Measurements from ENCODE around the gene DENR. TPM values are rescaled to one million over a fixed set of nuclear protein-coding genes. Genes with fewer than 3 reads are reported as not detected.
"Not testable (repeated sequence)": the region's sequence is repeated elsewhere in the genome, so short reads cannot be mapped to it uniquely, and the experiment has no call there.

DENR gene
- total RNA-seq (32.7 TPM), polyA plus RNA-seq (10 to 100 TPM; 60.8 to 72.0 (median 64.7) TPM)

GRCh38 chr12:122752464-122753318, at the start of gene DENR:
Gene DENR (plus strand): TSS chr12:122752824. CDS start chr12:122753702, 878 bp downstream.
- no peaks in the 10 kb centered on the region for H3K9me3 Mint-ChIP-seq
- peaks cover 20 to 61% (median 43%) of the 10 kb centered on the region in 4 donors for H3K4me1 Mint-ChIP-seq

DNA sequence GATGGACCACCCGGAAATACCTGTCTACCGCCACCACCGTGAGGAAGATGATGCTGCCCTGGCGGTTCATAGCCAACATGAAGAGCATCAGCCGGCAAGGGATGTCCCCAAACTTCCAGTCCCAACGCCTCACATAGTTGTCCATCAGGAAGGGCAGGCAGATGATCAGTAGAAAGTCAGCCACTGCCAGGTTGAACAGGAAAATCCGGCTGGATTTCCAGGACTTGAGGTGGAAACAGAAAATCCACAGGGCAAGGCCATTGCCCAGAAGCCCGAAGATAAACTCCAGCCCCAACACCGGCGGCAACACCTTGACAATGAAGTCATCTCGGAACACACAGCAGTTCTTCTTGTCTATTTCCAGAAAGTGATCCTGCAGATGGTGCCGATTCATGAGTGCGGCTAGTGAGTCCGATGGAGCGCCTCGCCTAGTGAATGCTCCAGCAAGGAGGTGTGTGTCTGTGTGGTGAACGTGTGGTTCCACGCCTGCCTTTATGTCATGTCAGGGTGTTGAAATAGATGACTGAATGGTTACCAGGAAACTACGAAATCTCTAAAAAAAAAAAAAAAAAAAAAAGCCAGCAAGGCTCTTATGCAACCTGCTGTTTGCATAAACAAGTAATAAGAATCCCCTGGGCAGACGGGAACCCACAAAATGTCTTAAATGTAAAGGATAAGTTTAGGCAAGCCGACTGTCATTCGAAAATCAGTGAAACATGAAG, 49.6 kb upstream of the DENR start, which contains the start of gene HCAR2:
HCAR2 (minus strand) TSS at position 468 of the 722 bp plus-strand sequence; CDS start at position 394, 74 bp downstream.
- not testable (repeated sequence) for ATAC-seq (ENCODE audit: low read depth in 2 of 2)

More at GRCh38 chr12:122752464-122753318, at the start of gene DENR:
- H3K4me1 ChIP-seq (ENCODE audit: control insufficient read depth, insufficient read depth, low read length, poor library complexity, severe bottlenecking) = peaks cover 25% of the 10 kb centered on the region
- H3K9me3 ChIP-seq (ENCODE audit: control insufficient read depth in 2 of 2, low read length in 2 of 2) = no peaks in the 10 kb centered on the region
- peak within 1 kb of the TSS; percentile 91 to 98 (median 96) for H3K4me3 Mint-ChIP-seq
- H3K27me3 Mint-ChIP-seq = no peaks in the 10 kb centered on the region
- H3K27ac Mint-ChIP-seq = peak within 1 kb of the TSS; percentile 90 to 99 (median 97)
- peak; percentile 99 to 100 (median 99) for DNase-seq
- H3K36me3 Mint-ChIP-seq = peaks cover 29% of the 10 kb centered on the region
- H3K4me3 ChIP-seq (ENCODE audit: low read depth, low read length) = peak within 1 kb of the TSS; percentile 84
- H3K36me3 ChIP-seq (ENCODE audit: control insufficient read depth, insufficient read depth, low read length) = peaks cover 28% of the 10 kb centered on the region
- H3K27ac ChIP-seq (ENCODE audit: insufficient read depth, low read length, poor library complexity, severe bottlenecking) = peak within 1 kb of the TSS; percentile 84
- H3K27me3 ChIP-seq (ENCODE audit: control insufficient read depth, insufficient read depth, low read length) = no peaks in the 10 kb centered on the region
- peak; percentile 93 to 96 for ATAC-seq (ENCODE audit: low read depth in 2 of 2)

DNA sequence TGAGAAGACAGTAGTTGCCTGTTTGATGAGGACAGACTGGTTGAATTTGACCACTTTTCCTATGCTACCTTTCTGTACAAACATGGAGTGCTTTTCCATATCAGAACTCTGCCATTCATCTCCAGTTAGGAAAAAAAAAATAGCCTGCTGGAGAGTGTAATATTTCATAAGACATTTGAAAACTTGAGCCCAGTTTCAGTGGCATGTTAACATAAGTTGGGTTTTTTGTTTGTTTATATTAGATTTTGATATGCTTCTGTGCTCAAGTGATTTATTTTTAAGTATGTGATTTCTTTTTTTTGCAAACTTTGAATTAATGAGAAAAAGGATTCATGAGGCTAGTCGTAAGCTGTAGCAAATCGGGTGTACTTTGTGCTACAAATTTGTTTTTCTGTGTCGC, 48.8 kb upstream of the DENR start:
- H3K27ac Mint-ChIP-seq; H3K27me3 ChIP-seq (ENCODE audit: control insufficient read depth, insufficient read depth, low read length); H3K4me1 ChIP-seq (ENCODE audit: control insufficient read depth, insufficient read depth, low read length, poor library complexity, severe bottlenecking); H3K4me3 Mint-ChIP-seq; H3K36me3 Mint-ChIP-seq; ATAC-seq (ENCODE audit: low read depth in 2 of 2); H3K9me3 ChIP-seq (ENCODE audit: control insufficient read depth in 2 of 2, low read length in 2 of 2); DNase-seq; H3K27me3 Mint-ChIP-seq; H3K27ac ChIP-seq (ENCODE audit: insufficient read depth, low read length, poor library complexity, severe bottlenecking); H3K9me3 Mint-ChIP-seq; H3K36me3 ChIP-seq (ENCODE audit: control insufficient read depth, insufficient read depth, low read length); H3K4me1 Mint-ChIP-seq; H3K4me3 ChIP-seq (ENCODE audit: low read depth, low read length): not testable (repeated sequence)

More for the DNA sequence above, 49.6 kb upstream of the DENR start, which contains the start of gene HCAR2:
- not testable (repeated sequence) for H3K27ac ChIP-seq (ENCODE audit: insufficient read depth, low read length, poor library complexity, severe bottlenecking); H3K4me3 ChIP-seq (ENCODE audit: low read depth, low read length); H3K4me3 Mint-ChIP-seq; H3K27me3 ChIP-seq (ENCODE audit: control insufficient read depth, insufficient read depth, low read length); H3K4me1 ChIP-seq (ENCODE audit: control insufficient read depth, insufficient read depth, low read length, poor library complexity, severe bottlenecking); H3K27ac Mint-ChIP-seq; H3K4me1 Mint-ChIP-seq; H3K27me3 Mint-ChIP-seq; DNase-seq; H3K9me3 ChIP-seq (ENCODE audit: control insufficient read depth in 2 of 2, low read length in 2 of 2); H3K36me3 Mint-ChIP-seq; H3K9me3 Mint-ChIP-seq; H3K36me3 ChIP-seq (ENCODE audit: control insufficient read depth, insufficient read depth, low read length)

DNA sequence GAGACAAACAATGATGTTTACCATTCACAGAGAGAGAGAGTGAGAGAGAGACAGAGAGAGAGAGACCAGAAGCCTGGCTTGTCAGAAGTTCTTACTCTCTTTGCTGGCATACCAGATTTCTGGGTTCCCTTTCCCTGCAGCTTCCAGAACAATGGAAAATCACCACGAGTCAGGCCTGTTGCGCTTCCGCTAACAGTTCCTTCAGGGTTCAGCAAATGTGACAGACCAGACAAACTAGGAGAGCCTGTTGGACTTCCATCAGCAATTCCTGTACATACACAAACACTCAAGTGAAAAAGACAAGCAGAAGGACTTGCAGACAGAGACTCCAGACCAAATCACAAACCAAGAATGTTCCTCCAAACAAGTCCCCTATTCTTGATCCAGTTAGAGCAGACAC, 43.3 kb upstream of the DENR start:
- H3K9me3 Mint-ChIP-seq; H3K27ac ChIP-seq (ENCODE audit: insufficient read depth, low read length, poor library complexity, severe bottlenecking); H3K36me3 ChIP-seq (ENCODE audit: control insufficient read depth, insufficient read depth, low read length); H3K36me3 Mint-ChIP-seq; H3K27ac Mint-ChIP-seq; H3K4me3 Mint-ChIP-seq; H3K4me1 Mint-ChIP-seq; DNase-seq; ATAC-seq (ENCODE audit: low read depth in 2 of 2); H3K4me3 ChIP-seq (ENCODE audit: low read depth, low read length); H3K9me3 ChIP-seq (ENCODE audit: control insufficient read depth in 2 of 2, low read length in 2 of 2); H3K27me3 ChIP-seq (ENCODE audit: control insufficient read depth, insufficient read depth, low read length); H3K4me1 ChIP-seq (ENCODE audit: control insufficient read depth, insufficient read depth, low read length, poor library complexity, severe bottlenecking): not testable (repeated sequence)
- peaks cover 16% of the 10 kb centered on the region for H3K27me3 Mint-ChIP-seq

GRCh38 chr12:122710341-122710740, 42.3 kb upstream of the DENR start:
- not testable (repeated sequence) for H3K4me3 Mint-ChIP-seq; H3K36me3 Mint-ChIP-seq; H3K27ac Mint-ChIP-seq; H3K4me1 Mint-ChIP-seq; H3K9me3 ChIP-seq (ENCODE audit: control insufficient read depth in 2 of 2, low read length in 2 of 2); H3K4me1 ChIP-seq (ENCODE audit: control insufficient read depth, insufficient read depth, low read length, poor library complexity, severe bottlenecking); DNase-seq; H3K4me3 ChIP-seq (ENCODE audit: low read depth, low read length); ATAC-seq (ENCODE audit: low read depth in 2 of 2); H3K36me3 ChIP-seq (ENCODE audit: control insufficient read depth, insufficient read depth, low read length); H3K9me3 Mint-ChIP-seq; H3K27me3 ChIP-seq (ENCODE audit: control insufficient read depth, insufficient read depth, low read length); H3K27ac ChIP-seq (ENCODE audit: insufficient read depth, low read length, poor library complexity, severe bottlenecking)
- peaks cover 17% of the 10 kb centered on the region for H3K27me3 Mint-ChIP-seq

DNA sequence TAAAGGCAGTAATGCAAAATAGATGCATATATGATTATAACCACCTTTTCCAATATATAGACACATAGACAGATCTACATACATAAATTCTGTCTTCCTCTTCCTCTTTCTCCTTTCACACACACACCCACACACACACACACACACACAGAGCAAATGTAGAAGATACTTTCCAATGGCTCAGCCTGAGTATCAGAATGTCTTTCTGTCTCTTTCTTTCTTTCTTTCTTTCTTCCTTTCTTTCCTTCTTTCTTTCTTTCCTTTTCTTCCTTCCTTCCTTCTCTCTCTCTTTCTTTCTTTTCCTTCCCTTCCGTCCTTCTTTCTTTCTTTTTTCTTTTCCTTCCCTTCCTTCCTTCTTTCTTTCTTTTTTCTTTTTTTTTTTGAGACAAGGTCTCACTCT, 41.4 kb upstream of the DENR start:
- not testable (repeated sequence) for H3K4me1 ChIP-seq (ENCODE audit: control insufficient read depth, insufficient read depth, low read length, poor library complexity, severe bottlenecking); DNase-seq; ATAC-seq (ENCODE audit: low read depth in 2 of 2); H3K27ac Mint-ChIP-seq; H3K27me3 ChIP-seq (ENCODE audit: control insufficient read depth, insufficient read depth, low read length); H3K4me3 ChIP-seq (ENCODE audit: low read depth, low read length); H3K36me3 Mint-ChIP-seq; H3K4me3 Mint-ChIP-seq; H3K9me3 Mint-ChIP-seq; H3K4me1 Mint-ChIP-seq; H3K9me3 ChIP-seq (ENCODE audit: control insufficient read depth in 2 of 2, low read length in 2 of 2); H3K27ac ChIP-seq (ENCODE audit: insufficient read depth, low read length, poor library complexity, severe bottlenecking); H3K36me3 ChIP-seq (ENCODE audit: control insufficient read depth, insufficient read depth, low read length)
- H3K27me3 Mint-ChIP-seq = peaks cover 17% of the 10 kb centered on the region

- not testable (repeated sequence) for H3K27ac Mint-ChIP-seq; ATAC-seq (ENCODE audit: low read depth in 2 of 2); H3K36me3 ChIP-seq (ENCODE audit: control insufficient read depth, insufficient read depth, low read length); H3K4me3 Mint-ChIP-seq; DNase-seq; H3K27me3 ChIP-seq (ENCODE audit: control insufficient read depth, insufficient read depth, low read length); H3K9me3 ChIP-seq (ENCODE audit: control insufficient read depth in 2 of 2, low read length in 2 of 2); H3K4me3 ChIP-seq (ENCODE audit: low read depth, low read length); H3K4me1 ChIP-seq (ENCODE audit: control insufficient read depth, insufficient read depth, low read length, poor library complexity, severe bottlenecking); H3K27ac ChIP-seq (ENCODE audit: insufficient read depth, low read length, poor library complexity, severe bottlenecking); H3K36me3 Mint-ChIP-seq; H3K4me1 Mint-ChIP-seq; H3K9me3 Mint-ChIP-seq
- peaks cover 17% of the 10 kb centered on the region for H3K27me3 Mint-ChIP-seq
Observed at GRCh38 chr12:122713491-122714188, 39.0 kb upstream of the DENR start.
